Esophagus squamous epithelium (tissue), 4 donors: ENCODE data around the gene PSMB8.

Source experiments
- POLR2A ChIP-seq, 4 donors: fragments of 450-650 bp; IDR thresholded peaks; one replicate each; pipeline ENCODE4 v1.6.1; 2017; ENCODE audit warnings: antibody characterized with exemption in 4 of 4, mild to moderate bottlenecking in 4 of 4, moderate library complexity in 3 of 4
- TF ChIP-seq, protein P1 (sequence below), 6 experiments: fragments of 450-650 bp in 4 of 6; fragments of 200-600 bp in 2 of 6; sonication (generic) in 2 of 6; IDR thresholded peaks; one replicate each; pipeline ENCODE4 v1.5.1; 2016 to 2019; ENCODE audit warnings: antibody characterized with exemption in 6 of 6, mild to moderate bottlenecking in 4 of 6, moderate library complexity in 4 of 6

DNA sequence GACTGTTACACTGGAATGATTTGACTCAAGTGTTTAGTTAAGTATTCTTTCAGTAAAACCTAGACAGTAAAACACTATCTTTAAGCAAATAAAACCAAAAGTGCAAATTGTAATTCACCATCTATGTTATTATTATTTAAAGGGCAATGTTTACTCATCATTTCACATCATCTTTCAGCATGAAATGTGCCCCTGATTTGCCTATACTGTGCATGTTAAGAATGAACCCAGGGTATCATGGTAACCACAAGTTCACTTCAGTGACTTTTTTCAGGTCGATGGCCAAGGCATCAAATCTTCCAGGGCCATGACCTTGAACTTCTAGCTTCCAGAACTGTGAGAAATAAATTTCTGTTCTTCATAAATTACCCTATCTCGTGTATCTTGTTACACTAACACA is 25.0 kb downstream of the PSMB8 start:
- TF ChIP-seq, protein P1, sequence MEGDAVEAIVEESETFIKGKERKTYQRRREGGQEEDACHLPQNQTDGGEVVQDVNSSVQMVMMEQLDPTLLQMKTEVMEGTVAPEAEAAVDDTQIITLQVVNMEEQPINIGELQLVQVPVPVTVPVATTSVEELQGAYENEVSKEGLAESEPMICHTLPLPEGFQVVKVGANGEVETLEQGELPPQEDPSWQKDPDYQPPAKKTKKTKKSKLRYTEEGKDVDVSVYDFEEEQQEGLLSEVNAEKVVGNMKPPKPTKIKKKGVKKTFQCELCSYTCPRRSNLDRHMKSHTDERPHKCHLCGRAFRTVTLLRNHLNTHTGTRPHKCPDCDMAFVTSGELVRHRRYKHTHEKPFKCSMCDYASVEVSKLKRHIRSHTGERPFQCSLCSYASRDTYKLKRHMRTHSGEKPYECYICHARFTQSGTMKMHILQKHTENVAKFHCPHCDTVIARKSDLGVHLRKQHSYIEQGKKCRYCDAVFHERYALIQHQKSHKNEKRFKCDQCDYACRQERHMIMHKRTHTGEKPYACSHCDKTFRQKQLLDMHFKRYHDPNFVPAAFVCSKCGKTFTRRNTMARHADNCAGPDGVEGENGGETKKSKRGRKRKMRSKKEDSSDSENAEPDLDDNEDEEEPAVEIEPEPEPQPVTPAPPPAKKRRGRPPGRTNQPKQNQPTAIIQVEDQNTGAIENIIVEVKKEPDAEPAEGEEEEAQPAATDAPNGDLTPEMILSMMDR (IDR thresholded peaks at IDR 0.05) = no peak
- TF ChIP-seq POLR2A (IDR thresholded peaks at IDR 0.05) = no peak
